Lung (tissue), 12 donors: ENCODE data around the gene PAFAH1B1. TPM values are rescaled to one million over a fixed set of nuclear protein-coding genes. Genes with fewer than 3 reads are reported as not detected.

Experiments used
- ATAC-seq: fragments of 200-7000 bp; cut with Tn5 transposase; one replicate; pipeline ENCODE4 v1.9.1; 2020; ENCODE audit warnings: moderate number of reproducible peaks; ENCODE audit not compliant: insufficient read depth, low FRiP score
- DNase-seq, 3 donors: peaks; one replicate each; pipeline ENCODE4 v3.0.0-alpha.2; 2013 to 2017
- H3K27ac ChIP-seq, 2 donors: one replicate each; pipeline ENCODE4 v1.5.1; 2013; ENCODE audit warnings: mild to moderate bottlenecking in 2 of 2, moderate library complexity in 2 of 2, control low read depth in 1 of 2, inconsistent platforms in 1 of 2, low read depth in 1 of 2, low read length in 1 of 2
- H3K27me3 ChIP-seq, 3 donors: one replicate each; pipeline ENCODE4 v1.5.1; 2013; ENCODE audit warnings: low read length in 2 of 3; ENCODE audit not compliant: control insufficient read depth in 3 of 3, insufficient read depth in 3 of 3
- H3K36me3 ChIP-seq, 4 donors: one replicate each; pipeline ENCODE4 v1.5.1; 2013; ENCODE audit warnings: low read length in 4 of 4, mild to moderate bottlenecking in 1 of 4, moderate library complexity in 1 of 4; ENCODE audit not compliant: control insufficient read depth in 4 of 4, insufficient read depth in 4 of 4
- H3K4me1 ChIP-seq, 5 donors: one replicate each; pipeline ENCODE4 v1.5.1; 2013; ENCODE audit warnings: low read length in 5 of 5, mild to moderate bottlenecking in 2 of 5, moderate library complexity in 1 of 5; ENCODE audit not compliant: control insufficient read depth in 5 of 5, insufficient read depth in 5 of 5
- H3K4me3 ChIP-seq: one replicate; pipeline ENCODE4 v1.5.1; 2013; ENCODE audit warnings: mild to moderate bottlenecking, control low read depth, moderate library complexity
- H3K9ac ChIP-seq, 2 donors: one replicate each; pipeline ENCODE4 v1.5.1; 2013; ENCODE audit warnings: low read length in 2 of 2, control low read depth in 1 of 2; ENCODE audit not compliant: insufficient read depth in 1 of 2
- H3K9me3 ChIP-seq, 4 donors: one replicate each; pipeline ENCODE4 v1.5.1; 2013; ENCODE audit warnings: low read length in 3 of 4, mild to moderate bottlenecking in 1 of 4, moderate library complexity in 1 of 4; ENCODE audit not compliant: control insufficient read depth in 4 of 4, insufficient read depth in 3 of 4
- WGBS, 2 donors: extraction: QIAGEN DNeasy Blood & Tissue Kit; methylation state at CpG; one replicate each; pipeline ENCODE4 v1.1.7; 2013; 5-methylcytosine and 5-hydroxymethylcytosine counted together
- polyA plus RNA-seq, 2 donors: library from polyadenylated mRNA; stranded (reverse); fragments of 200-250 nt; gene quantifications; one replicate each; pipeline ENCODE4 v1.2.1, GENCODE V29; 2013
- total RNA-seq, 2 donors: library from RNA; depleted of rRNA in 1 of 2; stranded (reverse); fragments of >200 nt in 1 of 2; gene quantifications; one replicate each; pipeline ENCODE4 v1.2.1, GENCODE V29; 2014 to 2021
- TF ChIP-seq, protein P1 (sequence below): IDR thresholded peaks from 2 replicates; pipeline ENCODE4 v1.5.1; 2012; ENCODE audit warnings: mild to moderate bottlenecking; ENCODE audit errors: control extremely low read depth, extremely low read depth
- donor health status: control.
- donor health status: control.
- donor health status: Bipolar disorder and iron deficiency.
- donor health status: healthy.
- donor health status: DM: yes; HTN: yes; CAD: no.

The PAFAH1B1 gene
- total and polyA plus RNA-seq, 4 donors: 53.4 to 182 (median 85.5) TPM

GRCh38 chr17:2634361-2634960, 41.0 kb downstream of the PAFAH1B1 start:
- TF ChIP-seq, protein P1, sequence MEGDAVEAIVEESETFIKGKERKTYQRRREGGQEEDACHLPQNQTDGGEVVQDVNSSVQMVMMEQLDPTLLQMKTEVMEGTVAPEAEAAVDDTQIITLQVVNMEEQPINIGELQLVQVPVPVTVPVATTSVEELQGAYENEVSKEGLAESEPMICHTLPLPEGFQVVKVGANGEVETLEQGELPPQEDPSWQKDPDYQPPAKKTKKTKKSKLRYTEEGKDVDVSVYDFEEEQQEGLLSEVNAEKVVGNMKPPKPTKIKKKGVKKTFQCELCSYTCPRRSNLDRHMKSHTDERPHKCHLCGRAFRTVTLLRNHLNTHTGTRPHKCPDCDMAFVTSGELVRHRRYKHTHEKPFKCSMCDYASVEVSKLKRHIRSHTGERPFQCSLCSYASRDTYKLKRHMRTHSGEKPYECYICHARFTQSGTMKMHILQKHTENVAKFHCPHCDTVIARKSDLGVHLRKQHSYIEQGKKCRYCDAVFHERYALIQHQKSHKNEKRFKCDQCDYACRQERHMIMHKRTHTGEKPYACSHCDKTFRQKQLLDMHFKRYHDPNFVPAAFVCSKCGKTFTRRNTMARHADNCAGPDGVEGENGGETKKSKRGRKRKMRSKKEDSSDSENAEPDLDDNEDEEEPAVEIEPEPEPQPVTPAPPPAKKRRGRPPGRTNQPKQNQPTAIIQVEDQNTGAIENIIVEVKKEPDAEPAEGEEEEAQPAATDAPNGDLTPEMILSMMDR: no peak
- ATAC-seq (peak; percentile 34), DNase-seq (no peak)
- peaks cover 0 to 8% (median 6%) of the 10 kb centered on the region in 5 donors for H3K4me1 ChIP-seq
- WGBS, 2 donors: 75 to 86% methylated on average over 9 of the region's 9 CpGs
- H3K9me3 ChIP-seq: no peaks in the 10 kb centered on the region
- H3K4me3 ChIP-seq: no peak overlapping the region
- no peaks in the 10 kb centered on the region for H3K27me3 ChIP-seq
- peaks cover 0 to 6% (median 3%) of the 10 kb centered on the region in 4 donors for H3K36me3 ChIP-seq
- H3K9ac ChIP-seq: no peak overlapping the region
- no peak overlapping the region for H3K27ac ChIP-seq

- Histone ChIP-seq H3K4me3 (no peak overlapping the region), H3K9me3 (no peaks in the 10 kb centered on the region), H3K36me3 (peaks cover 0 to 6% (median 3%) of the 10 kb centered on the region in 4 donors), H3K27me3 (no peaks in the 10 kb centered on the region), H3K27ac (no peak overlapping the region), H3K9ac (no peak overlapping the region), H3K4me1 (peaks cover 0 to 8% (median 6%) of the 10 kb centered on the region in 5 donors)
- TF ChIP-seq, protein P1: no peak
- ATAC-seq (no peak), DNase-seq (no peak)
- 95 to 97% methylated on average over 3 of the region's 3 CpGs for WGBS, 2 donors
Observed at GRCh38 chr17:2635241-2635640, 41.8 kb downstream of the PAFAH1B1 start.

- no peak overlapping the region for H3K4me3 ChIP-seq
- 69 to 79% methylated on average over 2 of the region's 2 CpGs for WGBS, 2 donors
- H3K27ac ChIP-seq: no peak overlapping the region
Observed at GRCh38 chr17:2635675-2636074, 42.2 kb downstream of the PAFAH1B1 start.

More at GRCh38 chr17:2635675-2636074, 42.2 kb downstream of the PAFAH1B1 start:
- Histone ChIP-seq H3K27me3 (no peaks in the 10 kb centered on the region), H3K4me1 (peaks cover 0 to 8% (median 6%) of the 10 kb centered on the region in 5 donors), H3K9me3 (no peaks in the 10 kb centered on the region), H3K9ac (no peak overlapping the region), H3K36me3 (peaks cover 0 to 6% (median 5%) of the 10 kb centered on the region in 4 donors)
- DNase-seq (no peak), ATAC-seq (no peak)
- TF ChIP-seq, protein P1: no peak
